Measurements from ENCODE around the gene MGRN1. TPM values are rescaled to one million over a fixed set of nuclear protein-coding genes. Genes with fewer than 3 reads are reported as not detected.

The MGRN1 gene
- total RNA-seq, 2 experiments from 2014 or later, result 71.8 to 73.3 TPM

- H3K4me3 Mint-ChIP-seq, result no peak overlapping the region
- no peaks in the 10 kb centered on the region for H3K27me3 Mint-ChIP-seq
- ChIA-PET POLR2A (interaction anchor here (1.9 kb wide), 1 partner anchor 15 kb away, joined by 5 read pairs; the partner anchor contains the start of gene NUDT16L1), CTCF (no interaction called here)
- DNase-seq, result no peak
- H3K9me3 Mint-ChIP-seq, result no peaks in the 10 kb centered on the region
- H3K36me3 Mint-ChIP-seq (ENCODE audit: low read depth), result peaks cover 25% of the 10 kb centered on the region
- H3K27ac Mint-ChIP-seq, result peak overlapping the region; percentile 64
- H3K4me1 Mint-ChIP-seq, result peaks cover 33% of the 10 kb centered on the region
These were observed 54.0 kb downstream of the MGRN1 start for GRCh38 chr16:4678596-4678995.

DNA sequence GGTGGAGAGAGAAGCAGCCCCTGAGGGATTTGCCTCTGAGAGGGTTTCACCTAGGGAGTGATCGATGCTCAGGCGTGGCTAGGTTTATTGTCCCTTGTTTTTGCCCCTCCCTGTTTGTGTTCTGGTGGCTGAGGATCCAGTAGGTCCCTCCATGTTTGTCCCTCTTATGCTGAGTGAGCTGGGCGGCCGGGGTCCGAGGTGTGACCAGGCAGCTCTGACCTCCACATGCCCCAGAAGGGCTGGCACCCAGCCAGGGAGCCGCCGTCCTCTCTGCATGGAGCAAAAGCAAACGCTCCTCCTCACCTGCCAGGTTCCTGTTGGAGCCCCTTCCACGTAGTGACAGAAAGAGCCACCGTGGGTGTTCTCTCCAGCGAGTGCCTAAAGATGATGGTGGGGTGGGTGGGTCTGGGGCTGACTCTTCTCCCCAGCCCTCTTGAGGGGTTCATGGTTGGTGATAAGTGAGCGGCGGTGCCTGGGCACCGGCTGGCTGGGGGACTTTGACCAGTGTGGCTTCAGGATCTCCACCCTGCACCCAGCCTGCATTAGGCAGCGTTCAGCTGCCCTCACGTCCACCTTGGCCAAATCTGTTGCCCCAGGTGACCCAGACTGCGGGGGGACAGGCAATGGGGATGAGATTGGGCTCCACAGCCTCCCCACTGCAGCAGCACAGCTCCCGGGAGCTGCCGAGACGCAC lies 54.7 kb downstream of the MGRN1 start:
- H3K36me3 Mint-ChIP-seq (ENCODE audit: low read depth), result peaks cover 24% of the 10 kb centered on the region
- H3K27me3 Mint-ChIP-seq, result no peaks in the 10 kb centered on the region
- H3K9me3 Mint-ChIP-seq, result no peaks in the 10 kb centered on the region
- no peak overlapping the region for H3K27ac Mint-ChIP-seq
- ChIA-PET CTCF (no interaction called here), POLR2A (interaction anchor here (1.9 kb wide), 1 partner anchor 14 kb away, joined by 5 read pairs; the partner anchor contains the start of gene NUDT16L1)
- H3K4me3 Mint-ChIP-seq, result no peak overlapping the region
- DNase-seq, result no peak
- H3K4me1 Mint-ChIP-seq, result peaks cover 31% of the 10 kb centered on the region

- Mint-ChIP-seq H3K9me3 (no peaks in the 10 kb centered on the region), H3K27ac (peak overlapping the region; percentile 49), H3K4me3 (no peak overlapping the region), H3K4me1 (peaks cover 31% of the 10 kb centered on the region), H3K36me3 (ENCODE audit: low read depth) (peaks cover 27% of the 10 kb centered on the region), H3K27me3 (no peaks in the 10 kb centered on the region)
- ChIA-PET CTCF (no interaction called here), POLR2A (interaction anchor here (1.4 to 1.9 kb wide), 2 partner anchors 11 to 14 kb away, joined by 4 to 5 read pairs; partner anchors contain the start of gene NUDT16L1)
- DNase-seq, result no peak
These were observed 55.4 kb downstream of the MGRN1 start for GRCh38 chr16:4679850-4680636.

- Mint-ChIP-seq H3K27ac (peak overlapping the region; percentile 49), H3K4me1 (peaks cover 26% of the 10 kb centered on the region), H3K4me3 (peak overlapping the region; percentile 21), H3K36me3 (ENCODE audit: low read depth) (peaks cover 27% of the 10 kb centered on the region), H3K27me3 (no peaks in the 10 kb centered on the region), H3K9me3 (no peaks in the 10 kb centered on the region)
- CTCF ChIA-PET, result no interaction called here
- DNase-seq, result no peak
- POLR2A ChIA-PET, result interaction anchor here (1.0 to 1.4 kb wide), 2 partner anchors 10 to 14 kb away, joined by 3 to 4 read pairs; no protein-coding TSS in a partner anchor
These were observed 56.2 kb downstream of the MGRN1 start for GRCh38 chr16:4680673-4681470.

DNA sequence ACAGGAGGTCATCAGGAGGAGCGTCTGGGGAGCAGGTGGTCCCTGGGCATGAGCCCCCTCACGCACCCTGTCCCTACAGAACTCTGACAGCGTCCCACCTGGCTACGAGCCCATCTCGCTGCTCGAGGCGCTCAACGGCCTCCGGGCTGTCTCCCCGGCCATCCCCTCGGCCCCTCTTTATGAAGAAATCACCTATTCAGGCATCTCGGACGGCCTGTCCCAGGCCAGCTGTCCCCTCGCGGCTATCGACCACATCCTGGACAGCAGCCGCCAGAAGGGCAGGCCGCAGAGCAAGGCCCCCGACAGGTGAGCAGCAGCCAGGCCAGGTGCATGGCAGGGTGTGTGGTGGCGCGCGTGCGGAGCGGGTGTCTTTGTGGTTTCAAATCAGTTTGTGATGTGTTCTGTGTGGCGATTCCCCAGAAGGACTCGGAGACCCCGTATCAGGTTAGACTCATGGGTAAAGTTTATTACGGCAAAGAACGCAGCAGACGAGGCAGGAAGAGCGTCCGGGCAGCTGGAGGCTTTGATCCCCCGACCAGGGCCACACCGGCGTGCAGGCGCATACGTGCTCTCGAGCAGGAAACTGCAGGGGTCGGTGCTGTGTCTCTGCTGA lies 57.0 kb downstream of the MGRN1 start:
- no peaks in the 10 kb centered on the region for H3K27me3 Mint-ChIP-seq
- H3K4me1 Mint-ChIP-seq, result peaks cover 19% of the 10 kb centered on the region
- no peak overlapping the region for H3K4me3 Mint-ChIP-seq
- POLR2A ChIA-PET, result interaction anchor here (1.0 to 1.4 kb wide), 3 partner anchors 10 to 13 kb away, joined by 3 to 4 read pairs (median 3); partner anchors contain the start of gene NUDT16L1
- H3K27ac Mint-ChIP-seq, result no peak overlapping the region
- no peaks in the 10 kb centered on the region for H3K9me3 Mint-ChIP-seq
- peaks cover 23% of the 10 kb centered on the region for H3K36me3 Mint-ChIP-seq (ENCODE audit: low read depth)
- DNase-seq, result no peak
- CTCF ChIA-PET, result no interaction called here

- POLR2A ChIA-PET, result interaction anchor here (1.0 kb wide), 1 partner anchor 11 kb away, joined by 3 read pairs; the partner anchor contains the start of gene NUDT16L1
- Mint-ChIP-seq H3K27me3 (no peaks in the 10 kb centered on the region), H3K27ac (no peak overlapping the region)
These were observed 57.5 kb downstream of the MGRN1 start for GRCh38 chr16:4682084-4682591.

DNA sequence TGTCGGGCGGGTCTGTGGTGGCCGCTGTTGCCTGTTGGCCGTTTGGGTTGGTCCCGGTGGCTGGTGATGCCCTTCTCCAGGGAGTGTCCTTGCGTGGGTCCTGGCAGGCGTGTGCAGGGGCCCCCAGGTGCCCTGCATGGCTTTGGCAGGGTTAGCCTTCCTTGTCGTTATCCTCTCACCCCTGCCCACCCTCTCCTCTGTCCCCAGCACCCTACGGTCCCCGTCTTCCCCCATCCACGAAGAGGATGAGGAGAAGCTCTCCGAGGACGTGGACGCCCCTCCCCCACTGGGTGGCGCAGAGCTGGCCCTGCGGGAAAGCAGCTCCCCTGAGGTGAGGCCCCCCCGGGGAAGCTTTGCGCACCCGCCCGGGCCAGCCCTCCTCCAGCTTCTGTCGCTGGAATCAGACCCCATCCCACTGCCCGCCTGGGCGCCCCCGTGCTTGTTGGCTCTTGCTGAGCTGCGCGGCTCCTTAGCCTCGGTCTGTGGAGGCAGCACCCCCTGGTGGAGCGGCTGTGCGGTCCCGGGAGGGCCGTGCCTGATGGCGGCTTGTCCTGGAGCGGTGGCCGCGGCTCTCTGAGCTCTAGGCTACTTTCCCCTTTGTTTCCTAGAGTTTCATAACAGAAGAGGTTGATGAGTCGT lies 58.1 kb downstream of the MGRN1 start:
- H3K27me3 Mint-ChIP-seq, result no peaks in the 10 kb centered on the region
- H3K4me1 Mint-ChIP-seq, result peaks cover 8% of the 10 kb centered on the region
- H3K4me3 Mint-ChIP-seq, result no peak overlapping the region
- DNase-seq, result peak; percentile 41
- H3K27ac Mint-ChIP-seq, result no peak overlapping the region
- ChIA-PET CTCF (interaction anchor here (0.7 to 1.1 kb wide), 7 partner anchors 9 to 98 kb away, joined by 3 to 6 read pairs (median 3); partner anchors contain the start of genes MGRN1 and NUDT16L1), POLR2A (interaction anchor here (1.0 kb wide), 2 partner anchors 10 to 67 kb away, joined by 3 read pairs; partner anchors contain the start of gene NUDT16L1)
- peaks cover 18% of the 10 kb centered on the region for H3K36me3 Mint-ChIP-seq (ENCODE audit: low read depth)
- H3K9me3 Mint-ChIP-seq, result no peaks in the 10 kb centered on the region

More at GRCh38 chr16:4682084-4682591, 57.5 kb downstream of the MGRN1 start:
- Mint-ChIP-seq H3K9me3 (no peaks in the 10 kb centered on the region), H3K4me3 (no peak overlapping the region), H3K36me3 (ENCODE audit: low read depth) (peaks cover 18% of the 10 kb centered on the region), H3K4me1 (peaks cover 13% of the 10 kb centered on the region)
- CTCF ChIA-PET, result interaction anchor here (1.0 to 1.1 kb wide), 3 partner anchors 14 to 97 kb away, joined by 3 read pairs; no protein-coding TSS in a partner anchor
- no peak for DNase-seq

DNA sequence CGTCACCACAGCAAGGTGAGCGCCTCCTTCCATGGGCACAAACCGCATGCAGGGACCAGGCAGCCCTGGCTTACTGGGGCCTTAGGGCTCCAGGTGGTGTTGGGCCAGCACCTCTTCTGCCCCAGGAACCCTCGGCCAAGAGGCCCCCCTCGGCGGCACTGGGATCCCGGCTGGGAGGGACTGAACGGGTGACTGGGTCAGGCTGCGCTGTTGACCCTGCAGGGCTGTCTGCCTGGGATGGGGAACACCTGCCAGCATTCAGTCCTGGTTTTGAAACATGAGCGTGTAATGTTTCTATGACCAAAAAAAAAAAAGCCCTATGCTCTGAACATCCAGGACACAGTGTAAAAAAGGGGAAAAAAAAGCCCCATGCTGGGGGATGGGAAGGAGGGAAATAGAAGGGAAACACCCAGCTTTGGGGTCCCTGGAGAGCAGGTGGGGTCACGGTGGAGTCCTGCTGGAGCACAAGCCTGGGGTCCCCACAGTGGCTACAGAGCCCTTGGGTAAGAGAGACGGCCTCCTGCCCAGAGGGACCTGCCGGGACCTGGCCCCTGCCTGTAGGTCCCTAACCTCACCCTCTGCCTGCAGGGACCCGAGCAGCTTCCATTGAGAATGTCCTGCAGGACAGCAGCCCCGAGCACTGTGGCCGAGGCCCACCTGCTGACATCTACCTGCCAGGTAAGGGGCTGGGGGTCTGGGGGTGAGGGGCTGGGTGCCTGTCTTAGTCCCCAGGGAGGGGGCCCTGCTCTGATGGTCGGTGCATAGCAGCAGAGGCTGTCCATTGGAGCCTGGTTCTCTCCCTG lies 58.8 kb downstream of the MGRN1 start:
- Mint-ChIP-seq H3K4me1 (peaks cover 1% of the 10 kb centered on the region), H3K27me3 (no peaks in the 10 kb centered on the region), H3K36me3 (ENCODE audit: low read depth) (peaks cover 12% of the 10 kb centered on the region), H3K4me3 (no peak overlapping the region), H3K9me3 (no peaks in the 10 kb centered on the region), H3K27ac (no peak overlapping the region)
- no peak for DNase-seq
- CTCF ChIA-PET, result interaction anchor here (0.7 to 1.1 kb wide), 7 partner anchors 8 to 98 kb away, joined by 3 to 6 read pairs (median 3); partner anchors contain the start of genes MGRN1 and NUDT16L1
- POLR2A ChIA-PET, result interaction anchor here (1.0 kb wide), 1 partner anchor 68 kb away, joined by 3 read pairs; no protein-coding TSS in a partner anchor

- Mint-ChIP-seq H3K4me3 (no peak overlapping the region), H3K9me3 (no peaks in the 10 kb centered on the region), H3K27me3 (no peaks in the 10 kb centered on the region), H3K4me1 (no peaks in the 10 kb centered on the region), H3K36me3 (ENCODE audit: low read depth) (peaks cover 11% of the 10 kb centered on the region), H3K27ac (no peak overlapping the region)
- CTCF ChIA-PET, result no interaction called here
- DNase-seq, result no peak
- POLR2A ChIA-PET, result no interaction called here
These were observed 59.6 kb downstream of the MGRN1 start for GRCh38 chr16:4684058-4684715.

GRCh38 chr16:4684763-4685162 lies 60.1 kb downstream of the MGRN1 start:
- ChIA-PET CTCF (no interaction called here), POLR2A (no interaction called here)
- Mint-ChIP-seq H3K27ac (no peak overlapping the region), H3K4me1 (no peaks in the 10 kb centered on the region), H3K36me3 (ENCODE audit: low read depth) (peaks cover 9% of the 10 kb centered on the region), H3K4me3 (no peak overlapping the region), H3K9me3 (no peaks in the 10 kb centered on the region), H3K27me3 (no peaks in the 10 kb centered on the region)
- DNase-seq, result no peak

- no peak overlapping the region for H3K4me3 Mint-ChIP-seq
- ChIA-PET POLR2A (interaction anchor here (1.0 kb wide), 1 partner anchor 15 kb away, joined by 3 read pairs; no protein-coding TSS in a partner anchor), CTCF (no interaction called here)
- H3K36me3 Mint-ChIP-seq (ENCODE audit: low read depth), result peaks cover 9% of the 10 kb centered on the region
- no peaks in the 10 kb centered on the region for H3K9me3 Mint-ChIP-seq
- no peak overlapping the region for H3K27ac Mint-ChIP-seq
- H3K4me1 Mint-ChIP-seq, result no peaks in the 10 kb centered on the region
- no peak for DNase-seq
- H3K27me3 Mint-ChIP-seq, result no peaks in the 10 kb centered on the region
These were observed 60.7 kb downstream of the MGRN1 start for GRCh38 chr16:4685292-4685691.

Data from activated CD4-positive, alpha-beta memory T cell treated with anti-CD3 and anti-CD28 coated beads, Interleukin-2, amount 10 ng/mL, durations not matched to agents 7 days and 5 days (primary cell).